Endodermal cell (in vitro differentiated cells): ENCODE results near the gene CLMN. TPM values are rescaled to one million over a fixed set of nuclear protein-coding genes. Genes with fewer than 3 reads are reported as not detected.

Experiments used
- DNase-seq: peaks from one replicate; pipeline ENCODE4 v3.0.0-alpha.2; 2017
- H3K27ac ChIP-seq: 2 replicates; pipeline ENCODE4 v1.5.1; 2013; ENCODE audit warnings: mild to moderate bottlenecking, low read depth, low read length, moderate library complexity
- H3K27me3 ChIP-seq: 2 replicates; pipeline ENCODE4 v1.6.1; 2013; ENCODE audit warnings: mild to moderate bottlenecking, low read length, moderate library complexity; ENCODE audit not compliant: insufficient read depth, control insufficient read depth, poor library complexity, severe bottlenecking
- H3K36me3 ChIP-seq: 2 replicates; pipeline ENCODE4 v1.7.0; 2013; ENCODE audit warnings: mild to moderate bottlenecking, low read length, moderate library complexity; ENCODE audit not compliant: control insufficient read depth, insufficient read depth
- H3K4me1 ChIP-seq: one replicate; pipeline ENCODE4 v1.7.0; 2013; ENCODE audit warnings: low read length; ENCODE audit not compliant: control insufficient read depth, insufficient read depth
- H3K4me3 ChIP-seq: 2 replicates; pipeline ENCODE4 v1.5.1; 2013; ENCODE audit warnings: mild to moderate bottlenecking, low read length, moderate library complexity
- H3K9ac ChIP-seq: 2 replicates; pipeline ENCODE4 v1.6.1; 2013; ENCODE audit warnings: mild to moderate bottlenecking, low read length, moderate library complexity; ENCODE audit not compliant: poor library complexity, severe bottlenecking; ENCODE audit errors: extremely low read depth
- H3K9me3 ChIP-seq: 2 replicates; pipeline ENCODE4 v1.6.1; 2013; ENCODE audit warnings: mild to moderate bottlenecking, low read length, moderate library complexity; ENCODE audit not compliant: control insufficient read depth
- H3K27ac Mint-ChIP-seq: 2 replicates; pipeline ENCODE4 v1.8.0; 2020; ENCODE audit warnings: mixed read lengths
- H3K27me3 Mint-ChIP-seq: 2 replicates; pipeline ENCODE4 v1.8.0; 2021; ENCODE audit warnings: mild to moderate bottlenecking, mixed read lengths; ENCODE audit not compliant: insufficient read depth
- H3K36me3 Mint-ChIP-seq: 2 replicates; pipeline ENCODE4 v1.8.0; 2020; ENCODE audit warnings: low read depth, mixed read lengths
- H3K4me1 Mint-ChIP-seq: 2 replicates; pipeline ENCODE4 v1.8.0; 2020; ENCODE audit warnings: mixed read lengths
- H3K4me3 Mint-ChIP-seq: 2 replicates; pipeline ENCODE4 v1.8.0; 2020; ENCODE audit warnings: mild to moderate bottlenecking, moderate library complexity, mixed read lengths
- H3K9me3 Mint-ChIP-seq: 2 replicates; pipeline ENCODE4 v1.8.0; 2020; ENCODE audit warnings: mild to moderate bottlenecking, mixed read lengths
- CTCF ChIP-seq: fragments of 200-600 bp; sonication (generic); conservative IDR thresholded peaks from 2 replicates; pipeline ENCODE4 v1.5.0; 2021; ENCODE audit warnings: antibody characterized with exemption, mild to moderate bottlenecking
- WGBS, 2 experiments: methylation state at CpG; one replicate each; pipeline versions ENCODE4 v1.1.5 to v1.1.7; 2013; ENCODE audit warnings: missing lambda C conversion rate in 2 of 2, mixed read lengths in 1 of 2; ENCODE audit not compliant: insufficient coverage in 1 of 2, insufficient read length in 1 of 2; 5-methylcytosine and 5-hydroxymethylcytosine counted together
- total RNA-seq, 2 donors: library from RNA; stranded (reverse); fragmentation: NEBNext Ultra II Directional in 1 of 2; extraction: Animal tissue kit (Norgen Biotek cat#: 25700) in 1 of 2; gene quantifications; 2 replicates in 1 of 2; 3 replicates in 1 of 2; pipeline ENCODE4 v1.2.1, GENCODE V29; 2021

The CLMN gene
- total RNA-seq, 2 donors from 2014 or later, result 9.5 to 11.7 TPM

GRCh38 chr14:95297832-95298231 is 21.9 kb downstream of the CLMN start:
- H3K9ac ChIP-seq, result no peak overlapping the region
- no peak overlapping the region for H3K27ac ChIP-seq
- H3K9me3 ChIP-seq, result peaks cover 11% of the 10 kb centered on the region
- H3K36me3 Mint-ChIP-seq, result peaks cover 4% of the 10 kb centered on the region
- peaks cover 17% of the 10 kb centered on the region for H3K9me3 Mint-ChIP-seq
- H3K4me1 ChIP-seq, result no peaks in the 10 kb centered on the region
- no peak for DNase-seq
- H3K27me3 ChIP-seq, result peaks cover 7% of the 10 kb centered on the region
- no peak overlapping the region for H3K27ac Mint-ChIP-seq
- no peaks in the 10 kb centered on the region for H3K36me3 ChIP-seq
- TF ChIP-seq CTCF, result no peak
- no peak overlapping the region for H3K4me3 Mint-ChIP-seq
- WGBS, 2 experiments, result 93 to 94% methylated on average over 3 to 8 of the region's 8 CpGs
- H3K4me3 ChIP-seq, result no peak overlapping the region
- peaks cover 9% of the 10 kb centered on the region for H3K4me1 Mint-ChIP-seq
- peaks cover 9% of the 10 kb centered on the region for H3K27me3 Mint-ChIP-seq

- H3K4me1 ChIP-seq, result no peaks in the 10 kb centered on the region
- Mint-ChIP-seq H3K27ac (no peak overlapping the region), H3K27me3 (peaks cover 9% of the 10 kb centered on the region), H3K4me1 (peaks cover 10% of the 10 kb centered on the region), H3K9me3 (peaks cover 17% of the 10 kb centered on the region), H3K4me3 (no peak overlapping the region), H3K36me3 (peaks cover 4% of the 10 kb centered on the region)
- no peak overlapping the region for H3K9ac ChIP-seq
- 94 to 96% methylated on average over 4 to 5 of the region's 5 CpGs for whole genome bisulfite sequencing, 2 experiments
- H3K9me3 ChIP-seq, result peaks cover 11% of the 10 kb centered on the region
- H3K4me3 ChIP-seq, result no peak overlapping the region
- H3K27me3 ChIP-seq, result peaks cover 7% of the 10 kb centered on the region
- no peak for TF ChIP-seq CTCF
- no peaks in the 10 kb centered on the region for H3K36me3 ChIP-seq
- no peak for DNase-seq
- no peak overlapping the region for H3K27ac ChIP-seq
These were observed 22.7 kb downstream of the CLMN start for GRCh38 chr14:95296966-95297365.

- Histone ChIP-seq H3K4me3 (no peak overlapping the region), H3K36me3 (no peaks in the 10 kb centered on the region), H3K27me3 (peaks cover 1% of the 10 kb centered on the region), H3K9ac (no peak overlapping the region), H3K27ac (no peak overlapping the region), H3K4me1 (peaks cover 5% of the 10 kb centered on the region), H3K9me3 (peaks cover 11% of the 10 kb centered on the region)
- H3K27me3 Mint-ChIP-seq, result peaks cover 9% of the 10 kb centered on the region
- H3K9me3 Mint-ChIP-seq, result peaks cover 17% of the 10 kb centered on the region
- H3K4me1 Mint-ChIP-seq, result peaks cover 22% of the 10 kb centered on the region
- no peak overlapping the region for H3K27ac Mint-ChIP-seq
- no peak for TF ChIP-seq CTCF
- no peak overlapping the region for H3K4me3 Mint-ChIP-seq
- H3K36me3 Mint-ChIP-seq, result peaks cover 4% of the 10 kb centered on the region
- no peak for DNase-seq
- 87 to 93% methylated on average over 5 to 6 of the region's 6 CpGs for WGBS, 2 experiments
These were observed 23.9 kb downstream of the CLMN start for GRCh38 chr14:95295600-95296376.
